Subcutaneous adipose tissue (tissue), 4 donors: Measurements from ENCODE around the gene SSR2. TPM values are rescaled to one million over a fixed set of nuclear protein-coding genes. Genes with fewer than 3 reads are reported as not detected.

Experiments used
- CTCF ChIP-seq: fragments of 450-650 bp; IDR thresholded peaks from one replicate; pipeline ENCODE4 v1.5.1; 2016; ENCODE audit warnings: low read depth, mild to moderate bottlenecking, control low read depth, antibody characterized with exemption, moderate library complexity
- total RNA-seq, 4 donors: library from RNA; depleted of rRNA; stranded (reverse); fragments of >200 nt; gene quantifications; one replicate each; pipeline ENCODE4 v1.1.0, GENCODE V29; 2016

SSR2 gene
- total RNA-seq, 4 donors from 2014 or later = 117 to 238 (median 185) TPM

- TF ChIP-seq CTCF = no peak
Observed at GRCh38 chr1:156002188-156002911, 18.4 kb downstream of the SSR2 start.

- no peak for TF ChIP-seq CTCF
Observed at GRCh38 chr1:156001662-156002171, 19.0 kb downstream of the SSR2 start.

- no peak for TF ChIP-seq CTCF
Observed at GRCh38 chr1:156001021-156001661, 19.6 kb downstream of the SSR2 start.

GRCh38 chr1:155999964-156000363 lies 20.8 kb downstream of the SSR2 start:
- no peak for TF ChIP-seq CTCF

GRCh38 chr1:155996166-155996565 lies 24.6 kb downstream of the SSR2 start:
- TF ChIP-seq CTCF = no peak

GRCh38 chr1:155993595-155993994 lies 27.2 kb downstream of the SSR2 start:
- TF ChIP-seq CTCF = no peak

- no peak for TF ChIP-seq CTCF
Observed at GRCh38 chr1:155990005-155990739, 30.6 kb downstream of the SSR2 start.
